ENCODE measurements around the gene UXS1. TPM values are rescaled to one million over a fixed set of nuclear protein-coding genes. Genes with fewer than 3 reads are reported as not detected.
A peak's percentile ranks its signal among the peaks of the same experiment; 100 is the strongest.

Gene UXS1
- total RNA-seq, 1 experiment from 2014 or later: 49.1 TPM

DNA sequence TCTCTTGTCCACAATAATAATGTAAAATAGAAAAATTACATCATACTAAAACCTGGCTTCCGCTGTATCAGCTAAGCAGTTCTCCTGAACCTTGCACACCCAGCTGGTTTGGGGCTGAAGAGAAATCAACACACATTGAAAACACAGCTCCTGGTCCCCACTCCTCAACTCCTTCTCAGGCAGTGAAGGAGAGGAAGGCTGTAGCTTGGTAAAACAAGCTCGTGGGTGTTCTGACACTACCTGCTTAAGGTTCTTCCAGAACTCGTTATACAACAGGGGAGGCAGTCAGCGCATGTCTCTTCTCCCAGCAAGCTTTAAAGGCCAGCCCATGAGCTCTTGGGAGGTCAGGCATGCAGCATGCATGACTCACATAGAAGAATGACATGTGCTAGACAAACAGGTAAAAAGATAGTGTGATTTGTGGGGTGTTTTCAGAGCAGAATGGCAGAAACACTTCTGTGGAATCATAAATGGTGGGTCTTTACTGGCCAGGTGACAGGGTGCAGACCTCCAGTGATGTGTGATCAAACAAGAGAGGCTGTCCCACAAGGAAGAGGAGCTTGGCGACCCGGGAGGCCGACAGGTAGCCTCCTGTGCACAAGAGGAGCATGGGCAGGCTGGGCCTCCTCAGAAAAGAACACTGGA is 69.1 kb downstream of the UXS1 start:
- TF ChIP-seq EZH2phosphoT487 (IDR thresholded peaks at IDR 0.05; ENCODE audit: borderline replicate concordance, low read length): no peak
- no peak for TF ChIP-seq CTCF (conservative IDR thresholded peaks at IDR 0.05; ENCODE audit: low read depth, low read length)
- no peak for TF ChIP-seq EZH2 (IDR thresholded peaks at IDR 0.05; ENCODE audit: low read length, unreplicated experiment)
- H2AFZ ChIP-seq (ENCODE audit: low read length): no peak overlapping the region
- ChIA-PET CTCF (no interaction called here), POLR2A (ENCODE audit: unreplicated experiment) (interaction anchor here (0.6 kb wide), 1 partner anchor 1633 kb away, joined by 4 read pairs; no protein-coding TSS in a partner anchor)
- peaks cover 21% of the 10 kb centered on the region for H3K36me3 ChIP-seq (ENCODE audit: low read depth, low read length)
- intact Hi-C loops (cut with micrococcal nuclease): no loop called here
- 0 out of 2 replicates have a peak, but pooled peaks cover 2% of the 10 kb centered on the region for H3K79me2 ChIP-seq (ENCODE audit: low read length)
- no peak overlapping the region for H3K9ac ChIP-seq (ENCODE audit: low read length)
- peaks cover 10% of the 10 kb centered on the region for H3K4me1 ChIP-seq (ENCODE audit: insufficient read depth, low read length)
- DNase-seq: peak; percentile 68
- no TSS peak for BruUV-seq (replicated peaks)
- no peaks in the 10 kb centered on the region for H3K27me3 ChIP-seq (ENCODE audit: low read length)
- no peak overlapping the region for H3K27ac ChIP-seq (ENCODE audit: low read length)
- no peak overlapping the region for H3K4me2 ChIP-seq (ENCODE audit: low read length)
- peak; percentile 74 for ATAC-seq
- no peaks in the 10 kb centered on the region for H4K20me1 ChIP-seq (ENCODE audit: low read length)
- no peaks in the 10 kb centered on the region for H3F3A ChIP-seq (ENCODE audit: low read length, unreplicated experiment)
- no peaks in the 10 kb centered on the region for H3K9me2 ChIP-seq (replicated peaks; ENCODE audit: low read length)
- no peak overlapping the region for H3K4me3 ChIP-seq (ENCODE audit: low read length)
- no peaks in the 10 kb centered on the region for H3K9me3 ChIP-seq (ENCODE audit: low read length)

DNA sequence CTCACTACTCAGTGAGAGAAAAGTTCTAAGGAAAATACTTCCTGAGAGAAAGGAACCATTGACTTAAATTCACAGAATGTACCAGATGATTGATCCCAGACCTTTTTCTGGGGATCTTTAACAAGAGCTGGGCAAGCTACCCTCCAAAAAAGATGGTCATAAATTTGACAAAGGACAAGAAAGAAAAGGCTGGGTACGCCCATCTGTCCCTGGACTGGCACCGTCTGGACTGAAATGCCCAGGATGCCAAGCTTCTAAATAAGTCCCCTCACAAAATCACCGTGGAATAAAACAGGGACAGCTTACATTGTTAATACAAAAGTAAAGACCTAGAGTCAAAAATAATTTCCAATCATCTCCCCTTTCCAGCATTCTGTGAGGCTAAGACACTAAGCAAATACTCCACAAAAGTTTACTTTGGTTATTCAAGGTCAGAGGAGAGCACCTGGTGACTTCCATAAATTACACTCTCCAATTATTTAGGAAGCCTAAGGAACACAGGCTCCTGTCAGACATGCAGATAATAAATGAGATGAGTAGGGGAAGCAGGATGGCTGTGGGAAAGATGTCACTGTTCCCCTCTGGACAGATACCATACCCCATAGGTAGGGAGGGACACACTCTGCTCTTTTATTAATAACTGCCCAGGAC is 69.9 kb downstream of the UXS1 start:
- H3F3A ChIP-seq (ENCODE audit: low read length, unreplicated experiment): no peaks in the 10 kb centered on the region
- CTCF ChIA-PET: no interaction called here
- peaks cover 10% of the 10 kb centered on the region for H3K4me1 ChIP-seq (ENCODE audit: insufficient read depth, low read length)
- H3K36me3 ChIP-seq (ENCODE audit: low read depth, low read length): peaks cover 21% of the 10 kb centered on the region
- no peak for TF ChIP-seq EZH2 (IDR thresholded peaks at IDR 0.05; ENCODE audit: low read length, unreplicated experiment)
- TF ChIP-seq CTCF (conservative IDR thresholded peaks at IDR 0.05; ENCODE audit: low read depth, low read length): no peak
- no peak for TF ChIP-seq EZH2phosphoT487 (IDR thresholded peaks at IDR 0.05; ENCODE audit: borderline replicate concordance, low read length)
- no peak for DNase-seq
- no peaks in the 10 kb centered on the region for H3K27me3 ChIP-seq (ENCODE audit: low read length)
- H4K20me1 ChIP-seq (ENCODE audit: low read length): no peaks in the 10 kb centered on the region
- BruUV-seq (replicated peaks): no TSS peak
- no peaks in the 10 kb centered on the region for H3K9me3 ChIP-seq (ENCODE audit: low read length)
- H3K79me2 ChIP-seq (ENCODE audit: low read length): no peaks in the 10 kb centered on the region
- POLR2A ChIA-PET (ENCODE audit: unreplicated experiment): interaction anchor here (0.6 kb wide), 1 partner anchor 13 kb away, joined by 4 read pairs; no protein-coding TSS in a partner anchor
- H3K9ac ChIP-seq (ENCODE audit: low read length): no peak overlapping the region
- H3K27ac ChIP-seq (ENCODE audit: low read length): no peak overlapping the region
- no peak overlapping the region for H2AFZ ChIP-seq (ENCODE audit: low read length)
- H3K4me3 ChIP-seq (ENCODE audit: low read length): no peak overlapping the region
- H3K4me2 ChIP-seq (ENCODE audit: low read length): no peak overlapping the region
- no peaks in the 10 kb centered on the region for H3K9me2 ChIP-seq (replicated peaks; ENCODE audit: low read length)
- ATAC-seq: no peak
- intact Hi-C loops (cut with micrococcal nuclease): no loop called here

- peaks cover 14% of the 10 kb centered on the region for H3K36me3 ChIP-seq (ENCODE audit: low read depth, low read length)
- H3K4me1 ChIP-seq (ENCODE audit: insufficient read depth, low read length): peaks cover 17% of the 10 kb centered on the region
- no peaks in the 10 kb centered on the region for H3K9me2 ChIP-seq (replicated peaks; ENCODE audit: low read length)
- ATAC-seq: no peak
- BruUV-seq (replicated peaks): no TSS peak
- H3K4me2 ChIP-seq (ENCODE audit: low read length): no peak overlapping the region
- H3K27me3 ChIP-seq (ENCODE audit: low read length): no peaks in the 10 kb centered on the region
- no peaks in the 10 kb centered on the region for H3F3A ChIP-seq (ENCODE audit: low read length, unreplicated experiment)
- no peak overlapping the region for H3K9ac ChIP-seq (ENCODE audit: low read length)
- H2AFZ ChIP-seq (ENCODE audit: low read length): no peak overlapping the region
- DNase-seq: no peak
- H3K4me3 ChIP-seq (ENCODE audit: low read length): no peak overlapping the region
- TF ChIP-seq EZH2phosphoT487 (IDR thresholded peaks at IDR 0.05; ENCODE audit: borderline replicate concordance, low read length) (no peak), EZH2 (IDR thresholded peaks at IDR 0.05; ENCODE audit: low read length, unreplicated experiment) (no peak), CTCF (conservative IDR thresholded peaks at IDR 0.05; ENCODE audit: low read depth, low read length) (no peak)
- no peaks in the 10 kb centered on the region for H4K20me1 ChIP-seq (ENCODE audit: low read length)
- no peaks in the 10 kb centered on the region for H3K9me3 ChIP-seq (ENCODE audit: low read length)
- H3K79me2 ChIP-seq (ENCODE audit: low read length): no peaks in the 10 kb centered on the region
- CTCF ChIA-PET: no interaction called here
- no peak overlapping the region for H3K27ac ChIP-seq (ENCODE audit: low read length)
- POLR2A ChIA-PET (ENCODE audit: unreplicated experiment): no interaction called here
- intact Hi-C loops (cut with micrococcal nuclease): no loop called here
Observed at GRCh38 chr2:106122157-106122556, 71.9 kb downstream of the UXS1 start.
